Measurements from ENCODE around the gene IL11RA. TPM values are rescaled to one million over a fixed set of nuclear protein-coding genes. Genes with fewer than 3 reads are reported as not detected.

The IL11RA gene
- total RNA-seq, 1 experiment from 2014 or later: 1.6 TPM

- DNase-seq (ENCODE audit: low read depth): peak; percentile 57
- in situ Hi-C loops (cut with HindIII; ENCODE audit: low pct_unique_long_range_greater_than_20kb, low sequenced_read_pairs): no loop called here
Observed at GRCh38 chr9:34701023-34701768, 49.2 kb downstream of the IL11RA start.

DNA sequence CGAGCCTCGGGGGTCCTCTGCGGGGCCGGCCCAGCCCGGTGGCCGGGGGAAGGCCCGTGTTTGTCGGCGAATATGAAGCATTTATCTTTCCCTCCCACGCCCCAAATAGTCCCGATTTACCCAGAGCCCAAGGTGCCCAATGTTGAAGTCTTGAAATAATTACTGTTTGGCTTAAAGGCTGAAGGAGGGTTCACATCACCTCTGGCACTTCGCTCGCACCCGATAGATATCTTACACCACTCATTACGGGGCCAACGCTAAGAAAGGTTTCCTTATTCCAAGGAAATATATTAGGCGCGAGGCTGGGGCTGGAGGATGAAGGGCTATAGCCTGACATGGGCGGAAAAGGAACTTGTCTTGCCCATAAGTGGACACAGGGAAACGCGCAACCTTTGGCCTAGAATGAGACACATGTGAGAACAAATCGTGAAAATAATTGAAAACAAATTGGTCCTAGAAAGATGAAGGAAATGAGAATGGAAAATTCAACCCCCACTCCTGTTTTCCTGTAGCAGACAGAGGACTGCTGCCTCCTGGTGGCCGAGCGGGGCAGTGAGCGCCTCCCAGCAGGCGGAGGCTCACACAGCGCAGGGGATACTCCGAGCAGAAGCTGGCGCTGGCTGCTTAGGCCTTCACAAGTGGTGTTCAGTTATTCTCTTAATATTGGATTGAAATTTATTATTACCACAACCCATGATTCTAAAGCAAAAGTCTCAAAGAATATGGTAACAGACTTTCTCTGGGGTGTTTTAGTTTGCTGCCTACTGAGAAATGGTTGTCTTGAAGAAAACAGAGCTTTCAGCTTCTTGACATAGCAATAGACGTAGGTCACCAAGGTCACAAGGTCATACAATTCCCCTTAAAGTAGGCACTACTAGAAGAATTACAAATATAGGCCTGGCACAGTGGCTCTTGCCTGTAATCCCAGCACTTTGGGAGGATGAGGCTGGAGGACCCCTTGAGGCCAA lies 50.1 kb downstream of the IL11RA start:
- peak; percentile 62 for DNase-seq (ENCODE audit: low read depth)
- in situ Hi-C loops (cut with HindIII; ENCODE audit: low pct_unique_long_range_greater_than_20kb, low sequenced_read_pairs): no loop called here

GRCh38 chr9:34707130-34707529 lies 55.1 kb downstream of the IL11RA start:
- no peak for DNase-seq (ENCODE audit: low read depth)
- in situ Hi-C loops (cut with HindIII; ENCODE audit: low pct_unique_long_range_greater_than_20kb, low sequenced_read_pairs): no loop called here

- in situ Hi-C loops (cut with HindIII; ENCODE audit: low pct_unique_long_range_greater_than_20kb, low sequenced_read_pairs): no loop called here
- no peak for DNase-seq (ENCODE audit: low read depth)
Observed at GRCh38 chr9:34709196-34709978, 57.4 kb downstream of the IL11RA start.

DNA sequence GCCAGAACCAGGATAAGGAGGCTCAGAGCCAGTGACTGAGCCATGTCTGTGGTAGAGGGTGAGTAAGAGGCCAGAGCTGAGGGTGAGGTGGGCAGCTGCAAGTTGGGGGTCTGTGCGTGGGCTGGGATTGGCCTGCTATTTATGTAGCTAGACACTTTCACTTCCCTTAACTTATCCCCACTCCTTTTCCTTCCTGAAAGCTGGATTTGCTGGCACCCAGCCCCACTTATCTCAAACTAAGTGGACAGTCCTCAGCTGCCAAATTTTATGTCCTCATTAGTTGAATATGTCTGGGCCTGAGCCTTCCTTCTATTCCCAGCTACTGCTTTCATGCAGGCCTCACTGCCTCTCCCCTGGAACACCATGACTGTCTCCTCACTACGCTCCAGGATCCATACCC lies 58.0 kb downstream of the IL11RA start, which contains the start of gene CCL21:
CCL21 (minus strand) TSS at position 114 of the 400 bp plus-strand sequence; CDS start at position 44, 70 bp downstream.
- in situ Hi-C loops (cut with HindIII; ENCODE audit: low pct_unique_long_range_greater_than_20kb, low sequenced_read_pairs): no loop called here

More for the DNA sequence above, 58.0 kb downstream of the IL11RA start, which contains the start of gene CCL21:
- no peak for DNase-seq (ENCODE audit: low read depth)

Other genes with a start within 250 kb of the IL11RA start
- gene FAM219A, start 193.6 kb upstream of the IL11RA start, total RNA-seq (2014; rRNA removed; shearing (Covaris generic); ENCODE audit: low replicate concordance): 5.4 and 13.1 TPM in 2 replicates
- not detected in 2 replicates for gene DNAI1, start 193.4 kb upstream of the IL11RA start, total RNA-seq (2014; rRNA removed; shearing (Covaris generic); ENCODE audit: low replicate concordance)
- gene ENHO, start 129.2 kb upstream of the IL11RA start, total RNA-seq (2014; rRNA removed; shearing (Covaris generic); ENCODE audit: low replicate concordance): 4.0 TPM in 1 of 2 replicates, not detected in the other
- gene CNTFR, start 62.5 kb upstream of the IL11RA start, total RNA-seq (2014; rRNA removed; shearing (Covaris generic); ENCODE audit: low replicate concordance): not detected in 2 replicates
- gene RPP25L, start 40.1 kb upstream of the IL11RA start, total RNA-seq (2014; rRNA removed; shearing (Covaris generic); ENCODE audit: low replicate concordance): 40.9 and 71.8 TPM in 2 replicates
- gene DCTN3, start 31.7 kb upstream of the IL11RA start, total RNA-seq (2014; rRNA removed; shearing (Covaris generic); ENCODE audit: low replicate concordance): 90.1 and 110 TPM in 2 replicates
- gene ARID3C, start 23.1 kb upstream of the IL11RA start, total RNA-seq (2014; rRNA removed; shearing (Covaris generic); ENCODE audit: low replicate concordance): not detected in 2 replicates
- gene SIGMAR1, start 14.4 kb upstream of the IL11RA start, total RNA-seq (2014; rRNA removed; shearing (Covaris generic); ENCODE audit: low replicate concordance): 93.9 and 129 TPM in 2 replicates
- gene GALT, start 5.5 kb upstream of the IL11RA start, total RNA-seq (2014; rRNA removed; shearing (Covaris generic); ENCODE audit: low replicate concordance): 12.2 and 13.8 TPM in 2 replicates
- gene CCL27, start 10.5 kb downstream of the IL11RA start, total RNA-seq (2014; rRNA removed; shearing (Covaris generic); ENCODE audit: low replicate concordance): 1.3 TPM in 1 of 2 replicates, not detected in the other
- gene CCL19, start 39.1 kb downstream of the IL11RA start, total RNA-seq (2014; rRNA removed; shearing (Covaris generic); ENCODE audit: low replicate concordance): not detected in 2 replicates
- not detected in 2 replicates for gene CCL21, start 58.0 kb downstream of the IL11RA start, total RNA-seq (2014; rRNA removed; shearing (Covaris generic); ENCODE audit: low replicate concordance)

Data from Caki2 (cell line).